Measurements from ENCODE around the gene NFKB1.
"Not testable (repeated sequence)": the region's sequence is repeated elsewhere in the genome, so short reads cannot be mapped to it uniquely, and the experiment has no call there.

NFKB1 gene

DNA sequence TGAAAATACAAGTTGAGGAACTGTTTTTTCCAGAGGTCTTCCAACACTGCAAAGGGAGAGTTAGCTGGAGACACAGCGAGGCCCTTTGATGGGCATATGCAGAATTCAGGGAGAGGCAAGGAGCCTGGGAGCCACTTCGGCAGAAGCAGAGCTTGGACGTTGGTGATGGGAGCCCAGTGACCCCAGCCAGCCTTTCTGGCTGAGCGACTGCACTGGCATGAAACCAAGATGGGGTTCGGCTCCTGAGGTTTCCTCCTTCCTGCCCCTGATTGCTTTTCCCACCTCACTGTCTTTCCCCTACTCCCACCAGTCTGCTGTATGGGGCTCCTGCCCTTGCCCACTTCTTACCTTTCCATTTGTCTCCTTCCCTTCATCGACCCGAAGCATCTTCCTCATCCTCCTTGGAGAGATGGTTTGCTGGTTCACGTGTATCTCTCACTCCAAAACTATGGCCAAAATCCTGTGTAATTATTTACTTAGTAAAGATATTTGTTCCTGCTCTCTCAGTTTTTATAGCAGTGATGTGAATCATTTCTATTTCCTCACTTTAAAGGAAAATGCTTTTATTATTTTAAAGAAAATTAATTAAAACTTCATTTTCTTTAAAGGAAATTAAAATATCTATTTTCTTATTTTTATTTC lies 100.5 kb downstream of the NFKB1 start:
- DNase-seq, result no peak

- no peak for DNase-seq
Measured at GRCh38 chr4:102604222-102604940, 103.2 kb downstream of the NFKB1 start.

DNA sequence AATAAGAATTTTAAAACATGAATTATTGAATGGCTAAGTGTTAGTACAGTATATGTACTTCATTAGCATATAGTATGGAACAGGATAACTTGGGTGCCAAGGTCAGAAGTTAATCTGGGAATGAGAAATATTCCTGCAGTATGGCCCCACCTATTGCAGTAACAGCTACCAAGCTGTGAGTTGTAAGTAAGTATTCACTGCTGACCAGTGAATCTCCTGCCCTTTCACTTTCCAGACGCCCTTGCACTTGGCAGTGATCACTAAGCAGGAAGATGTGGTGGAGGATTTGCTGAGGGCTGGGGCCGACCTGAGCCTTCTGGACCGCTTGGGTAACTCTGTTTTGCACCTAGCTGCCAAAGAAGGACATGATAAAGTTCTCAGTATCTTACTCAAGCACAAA lies 105.1 kb downstream of the NFKB1 start:
- no peak for DNase-seq

DNA sequence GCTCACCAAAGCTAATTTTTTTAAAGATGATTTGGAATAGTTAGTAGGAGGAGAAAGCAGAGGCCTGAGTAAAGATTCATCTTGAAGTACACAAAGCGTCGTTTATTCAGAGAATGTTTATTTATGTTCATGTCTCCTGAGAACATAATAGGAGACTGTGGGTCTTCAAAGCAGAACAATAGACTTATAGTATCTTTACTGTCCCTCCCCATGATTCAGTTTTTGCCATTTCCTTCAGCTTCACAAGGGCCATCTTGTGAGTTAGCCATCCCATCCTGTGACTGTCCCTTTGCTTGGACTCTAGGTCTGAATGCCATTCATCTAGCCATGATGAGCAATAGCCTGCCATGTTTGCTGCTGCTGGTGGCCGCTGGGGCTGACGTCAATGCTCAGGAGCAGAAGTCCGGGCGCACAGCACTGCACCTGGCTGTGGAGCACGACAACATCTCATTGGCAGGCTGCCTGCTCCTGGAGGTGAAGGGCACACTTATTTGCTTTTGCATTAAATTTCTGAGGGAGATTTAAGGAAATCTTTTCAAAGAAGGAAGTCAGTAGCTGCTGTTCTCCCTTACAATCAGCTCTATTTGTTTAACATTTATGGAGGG lies 105.8 kb downstream of the NFKB1 start:
- no peak for DNase-seq

GRCh38 chr4:102608190-102608589 lies 107.0 kb downstream of the NFKB1 start:
- no peak for DNase-seq

DNA sequence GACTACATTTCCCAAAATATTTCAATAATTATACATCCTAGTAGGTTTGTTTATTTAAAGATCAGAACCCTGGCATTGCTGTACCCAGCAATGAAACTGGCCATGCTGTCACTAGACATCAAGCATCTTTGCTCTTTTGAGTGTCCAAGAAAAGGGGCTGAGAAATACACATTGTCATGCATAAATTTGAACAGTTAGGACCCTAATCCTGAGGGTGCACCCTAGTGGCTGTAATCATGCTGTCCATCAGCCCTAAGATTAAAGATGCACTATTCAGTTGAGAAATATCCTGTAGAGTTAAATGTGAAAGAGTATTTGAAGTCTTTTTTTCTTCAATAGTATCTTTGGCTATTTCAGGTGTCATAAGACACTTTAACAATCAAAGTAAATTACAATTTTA lies 108.8 kb downstream of the NFKB1 start:
- no peak for DNase-seq

DNA sequence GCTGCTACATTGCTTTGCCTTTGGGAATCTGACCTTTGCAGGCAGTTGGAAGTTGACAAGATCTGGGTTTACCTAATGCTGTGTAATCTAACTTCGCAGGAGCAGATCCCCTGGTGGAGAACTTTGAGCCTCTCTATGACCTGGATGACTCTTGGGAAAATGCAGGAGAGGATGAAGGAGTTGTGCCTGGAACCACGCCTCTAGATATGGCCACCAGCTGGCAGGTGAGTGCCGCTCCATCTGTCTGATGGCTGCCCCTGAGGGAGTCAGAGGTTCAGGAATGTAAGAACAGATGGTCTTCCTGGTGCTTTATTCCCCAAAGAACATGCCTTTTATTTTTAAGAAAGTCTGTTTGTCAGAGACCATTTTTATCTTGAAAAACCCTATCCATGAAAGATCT lies 109.3 kb downstream of the NFKB1 start:
- no peak for DNase-seq

DNA sequence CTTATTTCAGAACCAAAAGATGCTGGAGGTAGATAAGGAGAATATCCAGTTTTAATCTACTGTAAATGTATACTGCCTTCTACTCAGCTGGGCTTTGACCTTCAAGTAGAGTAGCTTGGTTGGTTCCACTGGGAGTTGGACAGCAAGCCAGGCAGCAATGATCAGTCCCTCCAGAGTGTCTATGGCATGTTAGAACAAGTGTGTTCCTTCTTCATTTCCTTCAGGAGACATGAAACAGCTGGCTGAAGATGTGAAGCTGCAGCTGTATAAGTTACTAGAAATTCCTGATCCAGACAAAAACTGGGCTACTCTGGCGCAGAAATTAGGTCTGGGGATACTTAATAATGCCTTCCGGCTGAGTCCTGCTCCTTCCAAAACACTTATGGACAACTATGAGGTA lies 111.1 kb downstream of the NFKB1 start:
- DNase-seq, result no peak

DNA sequence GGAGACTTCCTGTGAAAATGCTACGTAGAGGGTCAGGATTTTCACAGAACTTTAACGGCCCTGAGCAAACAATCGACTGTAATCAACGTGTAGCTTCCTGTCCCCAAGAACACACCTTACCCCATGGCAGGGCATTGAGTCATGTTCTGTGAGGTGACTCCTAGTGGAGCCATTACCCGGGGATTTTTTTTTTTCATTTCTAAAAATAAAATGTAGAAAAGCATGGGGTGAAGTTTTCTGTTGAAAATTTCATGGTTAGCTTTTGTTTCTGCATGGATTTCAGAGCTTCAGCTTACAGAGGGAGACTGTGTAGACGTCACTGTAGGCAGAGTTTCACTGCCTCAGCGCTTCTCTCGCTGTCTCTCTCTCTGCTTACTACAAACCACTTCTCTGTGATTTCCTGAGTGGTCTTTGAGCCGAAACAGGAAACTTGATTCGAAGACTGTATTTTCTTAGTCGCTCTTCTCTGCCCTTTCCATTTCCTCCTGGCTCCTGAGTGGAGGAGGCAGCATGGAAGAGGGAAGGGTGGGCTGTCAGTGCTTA lies 111.7 kb downstream of the NFKB1 start:
- no peak for DNase-seq

GRCh38 chr4:102614801-102615200 lies 113.6 kb downstream of the NFKB1 start:
- DNase-seq, result no peak

DNA sequence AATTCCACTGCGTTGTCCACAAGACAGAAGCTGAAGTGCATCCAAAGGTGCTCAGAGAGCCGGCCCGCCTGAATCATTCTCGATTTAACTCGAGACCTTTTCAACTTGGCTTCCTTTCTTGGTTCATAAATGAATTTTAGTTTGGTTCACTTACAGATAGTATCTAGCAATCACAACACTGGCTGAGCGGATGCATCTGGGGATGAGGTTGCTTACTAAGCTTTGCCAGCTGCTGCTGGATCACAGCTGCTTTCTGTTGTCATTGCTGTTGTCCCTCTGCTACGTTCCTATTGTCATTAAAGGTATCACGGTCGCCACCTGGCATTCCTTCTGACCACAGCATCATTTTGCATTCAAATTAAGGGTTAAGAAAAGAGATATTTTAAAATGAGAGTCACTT lies 115.5 kb downstream of the NFKB1 start:
- no peak for DNase-seq

DNA sequence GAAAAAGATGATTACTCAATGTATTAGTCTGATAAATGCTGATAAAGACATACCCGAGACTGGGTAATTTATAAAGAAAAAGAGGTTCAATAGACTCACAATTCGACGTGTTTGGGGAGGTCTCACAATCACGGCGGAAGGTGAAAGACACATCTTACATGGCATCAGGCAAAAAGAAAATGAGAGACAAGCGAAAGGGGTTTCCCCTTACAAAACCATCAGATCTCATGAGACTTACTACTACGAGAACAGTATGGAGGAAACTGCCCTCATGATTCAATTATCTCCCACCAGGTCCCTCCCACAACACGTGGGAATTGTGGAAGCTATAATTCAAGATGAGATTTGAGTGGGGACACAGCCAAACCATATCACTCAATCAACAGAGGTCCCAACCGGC lies 117.9 kb downstream of the NFKB1 start:
- DNase-seq, result not testable (repeated sequence)

DNA sequence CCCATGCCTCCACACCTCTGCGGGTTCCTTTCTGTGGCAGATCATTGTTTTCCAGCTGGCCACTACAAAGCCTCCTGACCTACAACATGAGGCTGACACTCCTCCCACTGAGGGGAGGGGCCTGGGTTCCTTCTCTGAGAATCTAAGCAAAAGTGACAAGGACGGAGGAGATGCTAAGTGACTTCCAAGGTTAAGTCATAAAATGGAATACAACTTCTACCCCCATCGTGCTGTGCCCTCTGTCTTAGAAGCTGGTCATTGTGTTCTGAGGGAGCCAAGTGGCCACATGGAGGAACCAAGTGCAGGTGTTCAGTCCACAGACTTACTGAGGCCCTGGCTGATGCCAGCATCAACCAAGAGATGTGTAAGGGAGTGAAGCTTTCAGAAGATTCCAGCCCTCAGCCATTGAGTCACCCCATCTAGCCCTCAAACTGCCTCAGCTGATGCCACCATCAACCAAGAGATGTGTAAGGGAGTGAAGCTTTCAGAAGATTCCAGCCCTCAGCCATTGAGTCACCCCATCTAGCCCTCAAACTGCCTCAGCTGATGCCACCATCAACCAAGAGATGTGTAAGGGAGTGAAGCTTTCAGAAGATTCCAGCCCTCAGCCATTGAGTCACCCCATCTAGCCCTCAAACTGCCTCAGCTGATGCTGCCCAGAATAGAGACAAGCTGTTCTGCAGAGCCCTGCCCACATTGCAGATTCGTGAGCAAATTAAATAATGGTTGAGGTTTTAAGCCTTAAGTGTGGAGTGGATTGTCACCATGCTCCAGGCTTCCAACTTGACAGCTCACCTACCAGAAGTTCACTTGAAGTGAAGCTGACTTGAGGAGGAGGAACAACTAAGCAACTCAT lies 118.8 kb downstream of the NFKB1 start:
- not testable (repeated sequence) for DNase-seq

GRCh38 chr4:102620697-102621497 lies 119.7 kb downstream of the NFKB1 start:
- peak; percentile 14 to 16 for DNase-seq

DNA sequence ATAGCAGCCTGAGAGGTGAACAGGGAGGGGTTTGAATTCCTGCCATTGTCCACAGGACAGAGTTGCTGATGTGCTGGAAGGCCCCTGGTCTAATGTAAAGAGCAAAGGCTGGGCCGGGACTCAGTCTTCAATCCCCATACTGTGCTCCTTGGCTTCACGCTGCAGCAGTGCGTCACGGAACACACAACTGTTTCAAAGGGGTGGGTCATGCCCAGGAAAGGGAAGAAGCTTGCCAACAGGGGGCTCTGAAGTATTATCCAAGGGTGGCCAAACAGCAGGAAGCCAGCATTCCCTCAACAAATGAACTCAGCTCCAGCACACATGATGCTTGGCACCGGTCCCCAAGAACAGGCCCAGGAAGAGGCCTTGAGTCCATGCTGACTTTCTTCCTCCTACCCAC lies 122.5 kb downstream of the NFKB1 start:
- DNase-seq, result no peak

- DNase-seq, result no peak
Measured at GRCh38 chr4:102624505-102624904, 123.3 kb downstream of the NFKB1 start.

DNA sequence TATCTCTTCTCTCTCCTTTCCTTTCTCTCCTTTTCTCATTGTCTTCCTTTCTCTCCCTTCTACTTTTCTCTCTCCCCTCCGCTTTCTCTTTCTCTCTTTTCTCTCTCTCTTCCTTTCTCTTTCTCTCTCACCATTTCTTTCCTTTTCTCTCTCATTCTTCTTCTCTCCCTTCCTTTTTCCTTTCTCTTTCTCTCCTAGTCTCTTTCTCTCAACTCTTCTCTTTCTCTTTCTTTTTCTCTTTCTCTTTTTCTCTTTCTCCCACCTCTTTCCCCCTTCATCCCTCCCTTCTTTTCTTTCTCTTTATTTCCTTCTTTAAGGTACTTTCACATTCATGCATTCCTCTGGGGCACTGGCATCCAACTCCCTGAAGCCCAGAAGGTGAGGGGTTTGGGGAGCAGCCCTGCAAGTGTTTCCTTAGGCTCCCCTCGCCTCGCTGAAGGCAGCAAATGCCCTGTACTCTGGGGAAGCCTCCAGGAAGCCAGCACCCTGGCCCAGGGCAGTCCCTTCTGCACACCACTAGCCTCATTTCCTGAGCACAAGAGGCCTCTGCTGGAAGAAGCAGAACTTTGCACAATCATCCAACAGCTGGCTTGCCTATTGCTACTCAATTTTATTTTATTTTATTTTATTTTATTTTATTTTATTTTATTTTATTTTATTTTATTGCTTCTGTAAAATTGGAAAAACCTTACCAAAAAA lies 124.2 kb downstream of the NFKB1 start:
- DNase-seq, result peak; percentile 40 to 57

DNA sequence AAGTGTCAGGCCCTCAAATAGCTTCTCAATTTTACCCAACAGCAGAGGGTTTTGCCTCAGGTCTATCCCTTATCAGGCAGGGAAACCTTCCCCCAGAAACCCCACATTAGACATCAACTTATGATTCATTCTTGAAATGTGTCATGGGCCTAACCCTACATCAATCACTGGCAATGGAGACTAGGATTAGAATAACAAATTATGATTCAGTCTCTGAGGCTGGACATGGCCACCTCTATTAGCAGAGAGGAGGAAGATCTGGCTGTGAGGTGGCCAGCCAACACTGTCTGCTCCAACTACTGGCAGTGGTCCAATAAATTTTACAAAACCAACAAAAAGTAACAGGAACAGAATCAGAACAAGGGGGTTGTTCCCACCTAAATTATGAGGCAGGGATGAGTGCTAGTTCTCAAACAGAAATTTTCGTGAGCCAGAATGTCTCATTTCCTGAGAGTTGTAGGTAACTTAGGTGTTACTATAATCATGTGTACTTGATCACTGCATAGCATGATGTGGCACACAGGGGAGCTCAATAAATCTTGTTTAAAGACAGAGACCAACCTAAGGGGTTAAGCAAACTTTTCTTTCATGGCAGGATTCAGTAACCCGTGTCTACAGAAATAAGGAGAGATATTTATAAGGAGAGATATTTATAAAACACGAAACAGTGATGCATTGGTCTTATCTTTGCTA lies 126.8 kb downstream of the NFKB1 start:
- no peak for DNase-seq

DNA sequence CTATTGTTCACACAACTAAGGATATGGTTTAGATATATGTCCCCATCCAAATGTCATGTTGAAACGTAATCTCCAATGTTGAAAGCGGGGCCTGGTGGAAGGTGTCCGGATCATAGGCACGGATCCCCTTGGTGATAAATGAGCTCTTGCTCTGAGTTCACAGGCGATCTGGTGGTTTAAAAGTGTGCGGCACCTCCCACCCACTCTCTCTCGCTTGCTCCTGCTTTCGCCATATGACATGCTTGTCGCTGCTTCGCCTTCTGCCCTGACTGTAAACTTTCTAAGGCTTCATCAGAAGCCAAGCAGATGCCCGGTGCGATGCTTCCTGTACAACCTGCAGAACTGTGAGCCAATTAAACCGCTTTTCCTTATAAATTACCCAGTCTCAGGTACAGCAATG lies 128.5 kb downstream of the NFKB1 start:
- DNase-seq, result no peak

DNA sequence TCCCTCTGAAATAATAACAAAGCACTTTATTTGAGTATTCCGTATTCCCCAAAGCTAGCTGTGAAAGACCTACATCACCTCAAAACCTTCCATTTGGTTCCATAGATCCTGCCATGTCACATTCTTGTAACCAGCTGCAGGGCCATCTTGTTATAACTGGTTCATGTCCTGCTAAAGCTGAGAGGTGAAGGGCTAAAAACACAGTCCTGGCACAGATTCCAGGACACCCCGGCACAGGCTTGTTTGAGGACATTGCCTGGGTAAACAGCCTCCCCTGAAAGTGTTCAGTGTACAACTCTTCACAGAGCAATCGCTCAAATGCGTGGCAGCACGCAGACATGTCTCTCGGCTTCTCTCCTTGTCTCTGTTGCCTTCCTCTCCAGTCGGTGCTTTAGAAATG lies 130.5 kb downstream of the NFKB1 start:
- DNase-seq, result no peak
